ENCODE measurements around the gene SLC38A11.

The SLC38A11 gene

DNA sequence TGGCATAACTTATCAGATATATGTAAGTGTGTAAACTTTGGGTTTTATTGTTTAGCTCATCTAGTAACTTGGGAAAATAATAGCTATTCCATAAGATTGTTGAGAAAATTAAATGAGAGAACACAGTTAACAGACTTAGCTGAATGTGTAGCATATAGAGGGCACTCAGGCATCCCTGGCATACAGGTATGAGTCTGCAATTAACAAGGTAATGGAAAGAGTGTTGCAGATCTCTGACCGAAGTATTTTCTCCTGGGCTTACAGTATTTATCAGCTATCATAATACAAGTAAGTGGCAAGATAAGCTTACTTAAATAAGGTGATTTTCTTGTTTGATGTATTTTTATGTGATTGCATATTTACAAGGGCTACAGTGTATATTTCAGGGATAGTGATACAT lies 105.8 kb downstream of the SLC38A11 start:
- no peak overlapping the region for H3K27ac ChIP-seq
- no peak for TF ChIP-seq CTCF (conservative IDR thresholded peaks at IDR 0.05)
- TF ChIP-seq ZFX (IDR thresholded peaks at IDR 0.05), result no peak

DNA sequence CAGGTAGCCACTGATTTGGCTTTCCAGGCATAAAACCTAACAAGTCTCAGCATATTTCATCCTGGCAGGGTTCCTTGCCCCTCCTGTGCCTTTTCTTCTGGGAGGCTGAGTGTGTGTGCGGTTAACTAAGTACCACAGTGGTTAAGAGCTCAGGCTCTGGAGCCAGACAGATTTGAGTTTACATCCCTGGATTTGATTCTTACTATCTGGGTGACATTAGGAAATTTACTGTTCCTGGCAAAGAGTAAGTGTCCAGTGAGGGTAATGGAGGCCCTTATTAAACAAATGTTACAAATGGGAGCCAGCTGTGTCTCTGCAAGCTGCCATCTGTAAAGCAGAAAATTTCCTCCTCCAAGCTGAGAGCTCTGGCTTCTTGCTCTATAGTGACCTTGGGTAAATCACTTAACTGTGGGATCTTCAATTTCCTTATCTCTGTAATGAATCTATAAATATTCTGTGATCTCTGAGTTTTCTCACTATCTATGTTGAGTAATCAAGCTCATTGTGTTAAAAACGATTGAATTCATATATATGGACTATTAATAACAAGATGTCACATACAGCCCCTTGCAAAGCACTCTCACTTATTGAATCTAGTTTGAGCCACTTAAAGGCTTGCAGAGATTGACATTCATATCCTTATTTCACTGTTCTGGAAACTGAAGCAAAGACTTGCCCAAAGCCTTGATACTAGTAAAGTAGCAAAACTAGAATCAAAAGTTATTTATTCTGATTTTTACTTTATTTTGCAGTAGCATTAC lies 107.2 kb downstream of the SLC38A11 start:
- TF ChIP-seq ZFX (IDR thresholded peaks at IDR 0.05), result no peak
- no peak for TF ChIP-seq CTCF (conservative IDR thresholded peaks at IDR 0.05)
- H3K27ac ChIP-seq, result no peak overlapping the region

GRCh38 chr2:164847291-164847690 lies 108.0 kb downstream of the SLC38A11 start:
- no peak overlapping the region for H3K27ac ChIP-seq
- TF ChIP-seq CTCF (conservative IDR thresholded peaks at IDR 0.05) (no peak), ZFX (IDR thresholded peaks at IDR 0.05) (no peak)

GRCh38 chr2:164846276-164846675 lies 109.0 kb downstream of the SLC38A11 start:
- TF ChIP-seq CTCF (conservative IDR thresholded peaks at IDR 0.05) (no peak), ZFX (IDR thresholded peaks at IDR 0.05) (no peak)
- H3K27ac ChIP-seq, result no peak overlapping the region
